Liver (tissue), 9 donors: ENCODE data around the gene AGER. TPM values are rescaled to one million over a fixed set of nuclear protein-coding genes. Genes with fewer than 3 reads are reported as not detected.

ENCODE experiments used
- DNase-seq: peaks from one replicate; pipeline ENCODE4 v3.0.0-alpha.2; 2017; ENCODE audit warnings: low spot score
- H3K27ac ChIP-seq, 2 donors: one replicate each; pipeline ENCODE4 v1.7.0; 2013; ENCODE audit warnings: inconsistent platforms in 2 of 2, low read length in 2 of 2, control low read depth in 1 of 2, low read depth in 1 of 2, mild to moderate bottlenecking in 1 of 2
- H3K27me3 ChIP-seq, 4 donors: one replicate each; pipeline versions ENCODE4 v1.6.1 to v1.7.0; 2013; ENCODE audit warnings: low read length in 3 of 4, inconsistent platforms in 1 of 4, mild to moderate bottlenecking in 1 of 4, moderate library complexity in 1 of 4; ENCODE audit not compliant: control insufficient read depth in 4 of 4, insufficient read depth in 4 of 4
- H3K36me3 ChIP-seq, 4 donors: one replicate each; pipeline versions ENCODE4 v1.6.1 to v1.7.0; 2013; ENCODE audit warnings: low read length in 3 of 4, mild to moderate bottlenecking in 3 of 4, low read depth in 1 of 4, moderate library complexity in 1 of 4; ENCODE audit not compliant: control insufficient read depth in 4 of 4, insufficient read depth in 3 of 4
- H3K4me1 ChIP-seq, 4 donors: one replicate each; pipeline versions ENCODE4 v1.6.1 to v1.7.0; 2013; ENCODE audit warnings: low read length in 3 of 4, mild to moderate bottlenecking in 3 of 4, moderate library complexity in 1 of 4; ENCODE audit not compliant: control insufficient read depth in 4 of 4, insufficient read depth in 4 of 4
- H3K4me3 ChIP-seq, 3 donors: one replicate each; pipeline versions ENCODE4 v1.6.1 to v1.7.0; 2013; ENCODE audit warnings: low read length in 3 of 3, control low read depth in 1 of 3, low read depth in 1 of 3, mild to moderate bottlenecking in 1 of 3
- H3K9ac ChIP-seq, 2 donors: one replicate each; pipeline ENCODE4 v1.7.0; 2013; ENCODE audit warnings: low read length in 2 of 2, mild to moderate bottlenecking in 2 of 2, moderate library complexity in 2 of 2, control low read depth in 1 of 2, low read depth in 1 of 2
- H3K9me3 ChIP-seq, 4 donors: one replicate each; pipeline versions ENCODE4 v1.6.1 to v1.7.0; 2013; ENCODE audit warnings: low read length in 3 of 4; ENCODE audit not compliant: control insufficient read depth in 4 of 4
- CTCF ChIP-seq: fragments of 150-350 bp; IDR thresholded peaks from 2 replicates; pipeline ENCODE4 v1.5.1; 2017; ENCODE audit warnings: improper control_type of control experiment, low read depth, low read length; ENCODE audit not compliant: missing input control
- EGR1 ChIP-seq, 2 donors: IDR thresholded peaks; 2 replicates each; pipeline ENCODE4 v1.6.1; 2016 to 2018; ENCODE audit warnings: antibody characterized with exemption in 2 of 2, low read depth in 2 of 2
- FOXA1 ChIP-seq: IDR thresholded peaks from 2 replicates; pipeline ENCODE4 v1.6.1; 2016; ENCODE audit warnings: antibody characterized with exemption
- GABPA ChIP-seq, 2 donors: IDR thresholded peaks in 1 of 2; conservative IDR thresholded peaks in 1 of 2; 2 replicates each; pipeline ENCODE4 v1.6.1; 2016; ENCODE audit warnings: antibody characterized with exemption in 2 of 2, mild to moderate bottlenecking in 1 of 2, moderate library complexity in 1 of 2
- HNF4G ChIP-seq: IDR thresholded peaks from 2 replicates; pipeline ENCODE4 v1.6.1; 2016; ENCODE audit warnings: antibody characterized with exemption
- REST ChIP-seq: IDR thresholded peaks from 2 replicates; pipeline ENCODE4 v1.6.1; 2016; ENCODE audit warnings: antibody characterized with exemption, mild to moderate bottlenecking
- WGBS: extraction: QIAGEN DNeasy Blood & Tissue Kit; methylation state at CpG from one replicate; pipeline ENCODE4 v1.1.7; 2013; 5-methylcytosine and 5-hydroxymethylcytosine counted together
- polyA plus RNA-seq, 2 donors: library from polyadenylated mRNA; stranded (reverse) in 1 of 2; unstranded in 1 of 2; fragments of 200-250 nt in 1 of 2; fragments of >200 nt in 1 of 2; fragmentation: Nextera tagmentation in 1 of 2; extraction: Ambion mirVana in 1 of 2; gene quantifications; one replicate each; pipeline versions ENCODE4 v1.2.1 to v1.2.3, GENCODE V29; 2013 to 2015
- total RNA-seq, 2 donors: library from RNA; depleted of rRNA; stranded (reverse); fragments of >200 nt; gene quantifications; one replicate each; pipeline ENCODE4 v1.2.3, GENCODE V29; 2014
- donor health status: healthy.
- donor health status: healthy.
- donor health status: healthy.
- donor health status: healthy.
- donor health status: healthy.

Gene AGER
- total and polyA plus RNA-seq, 4 donors = 0.47 to 0.92 (median 0.83) TPM

GRCh38 chr6:32181148-32181702 lies 2.8 kb downstream of the AGER start:
- Histone ChIP-seq H3K4me3 (no peak overlapping the region), H3K9ac (no peak overlapping the region), H3K36me3 (peaks cover 0 to 22% (median 10%) of the 10 kb centered on the region in 4 donors), H3K9me3 (no peaks in the 10 kb centered on the region), H3K27ac (no peak overlapping the region), H3K27me3 (no peaks in the 10 kb centered on the region), H3K4me1 (peaks cover 0 to 28% (median 26%) of the 10 kb centered on the region in 4 donors)
- WGBS = 93% methylated on average over 15 of the region's 15 CpGs
- DNase-seq = no peak
- TF ChIP-seq HNF4G = no peak
- no peak for TF ChIP-seq REST
- TF ChIP-seq FOXA1 = no peak

- 83% methylated on average over 10 of the region's 10 CpGs for WGBS
- TF ChIP-seq REST (no peak), GABPA (IDR thresholded peaks at IDR 0.05 in 1 of 2, conservative IDR thresholded peaks at IDR 0.05 in 1 of 2) (no peak), FOXA1 (no peak), CTCF (no peak), EGR1 (IDR thresholded peaks at IDR 0.05; ENCODE audit: low read depth in 2 of 2) (no peak)
- Histone ChIP-seq H3K36me3 (peaks cover 0 to 22% (median 10%) of the 10 kb centered on the region in 4 donors), H3K9me3 (no peaks in the 10 kb centered on the region), H3K4me1 (peaks cover 0 to 38% (median 36%) of the 10 kb centered on the region in 4 donors), H3K27me3 (no peaks in the 10 kb centered on the region), H3K4me3 (no peak overlapping the region), H3K27ac (no peak overlapping the region), H3K9ac (no peak overlapping the region)
- DNase-seq = no peak
Measured at GRCh38 chr6:32179766-32180405, 4.2 kb downstream of the AGER start.
